ENCODE measurements around the gene ZSWIM3. TPM values are rescaled to one million over a fixed set of nuclear protein-coding genes. Genes with fewer than 3 reads are reported as not detected.

The ZSWIM3 gene
- total and polyA plus RNA-seq, 7 donors: 1.1 to 2.7 (median 1.5) TPM

DNA sequence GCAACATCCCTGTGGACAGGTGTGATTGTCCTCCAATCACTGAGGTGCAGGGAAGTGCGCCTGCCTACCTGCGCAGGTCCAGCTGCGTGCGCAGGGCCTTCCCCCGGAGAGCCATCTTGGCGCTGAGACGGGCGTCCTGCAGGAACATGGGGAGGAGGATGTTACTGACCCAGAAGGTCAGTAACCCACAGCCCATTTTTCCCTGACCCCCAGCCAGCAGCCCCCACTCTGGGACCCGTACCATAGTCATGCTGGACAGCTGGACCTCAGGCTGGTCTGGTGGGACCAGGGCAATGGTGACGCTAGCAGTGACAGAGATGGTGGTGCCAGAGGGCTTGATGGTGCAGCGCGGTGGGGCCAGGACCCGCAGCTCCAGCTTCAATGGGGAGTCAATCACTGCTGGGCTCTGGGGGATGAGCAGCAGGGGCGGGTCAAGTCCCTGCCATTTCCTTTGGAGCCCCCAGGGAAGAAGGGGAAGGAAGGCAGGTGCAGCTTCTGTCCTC, 44.8 kb downstream of the ZSWIM3 start:
- peak in 1 of 2 donors; percentile 36 for DNase-seq
- intact Hi-C loops (cut with DNase I): no loop called here
- no peaks in the 10 kb centered on the region for H3K4me1 ChIP-seq
- WGBS, 3 donors: 78 to 84% (median 79%) methylated on average over 14 of the region's 14 CpGs
- no peaks in the 10 kb centered on the region for H3K27me3 ChIP-seq (ENCODE audit: insufficient read depth in 3 of 3, low read length in 2 of 3)
- no peak overlapping the region for H3K4me3 ChIP-seq
- no peaks in the 10 kb centered on the region for H3K9me3 ChIP-seq
- no peak overlapping the region for H3K27ac ChIP-seq
- no peak for TF ChIP-seq CTCF (IDR thresholded peaks at IDR 0.05)
- H3K36me3 ChIP-seq (ENCODE audit: insufficient read depth in 1 of 2, low read depth in 1 of 2): peaks cover 3 to 45% of the 10 kb centered on the region in 2 donors
- ATAC-seq: no peak

DNA sequence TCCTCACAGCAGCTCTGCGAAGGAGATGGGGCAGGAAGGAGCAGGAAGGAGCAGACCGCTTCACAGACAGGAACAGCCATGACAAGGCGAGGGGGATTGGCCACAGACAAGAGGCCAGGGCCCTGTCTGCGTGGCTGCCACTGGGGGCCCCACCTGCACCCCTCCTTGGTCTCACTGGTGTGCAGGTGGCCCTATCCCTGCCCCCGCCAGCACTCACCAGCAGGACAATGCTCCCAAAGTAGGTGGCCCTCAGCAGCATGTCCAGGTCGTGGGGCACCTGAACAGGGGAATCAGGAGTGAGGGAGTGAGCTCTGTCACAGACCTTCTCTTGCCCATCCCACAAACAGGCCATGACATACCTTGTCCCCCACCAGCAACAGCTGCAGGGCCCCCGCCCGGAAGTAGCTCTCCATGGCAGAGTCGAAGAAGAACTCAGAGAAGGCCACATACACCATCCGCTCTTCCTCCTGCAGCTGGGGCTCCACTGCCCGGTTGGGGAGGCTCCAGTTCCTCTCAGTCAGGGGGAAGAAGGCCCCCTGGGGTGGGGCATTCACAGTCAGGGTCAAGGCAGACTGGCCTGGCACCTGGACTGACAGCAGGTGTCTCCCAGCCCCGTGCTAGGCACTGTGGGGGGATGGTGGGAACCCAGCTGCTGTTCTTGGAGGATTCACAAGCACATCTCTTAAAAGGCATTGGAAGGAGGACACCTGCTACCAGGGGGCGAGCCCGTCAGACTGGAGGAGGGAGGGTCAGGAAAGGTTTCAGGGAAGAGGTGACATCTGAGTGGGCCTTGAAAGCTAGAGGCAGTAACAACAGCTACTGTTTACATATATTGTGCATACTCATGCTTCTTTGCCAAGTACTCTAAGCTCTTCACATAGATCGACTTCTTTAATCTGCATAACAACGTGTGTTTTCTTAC, 47.4 kb downstream of the ZSWIM3 start:
- DNase-seq: peak in 1 of 2 donors; percentile 48
- Histone ChIP-seq H3K9me3 (no peaks in the 10 kb centered on the region), H3K27me3 (ENCODE audit: insufficient read depth in 3 of 3, low read length in 2 of 3) (no peaks in the 10 kb centered on the region), H3K36me3 (ENCODE audit: insufficient read depth in 1 of 2, low read depth in 1 of 2) (peaks cover 0 to 20% of the 10 kb centered on the region in 2 donors), H3K27ac (no peak overlapping the region), H3K4me3 (no peak overlapping the region), H3K4me1 (no peaks in the 10 kb centered on the region)
- intact Hi-C loops (cut with DNase I): no loop called here
- no peak for TF ChIP-seq CTCF (IDR thresholded peaks at IDR 0.05)
- no peak for ATAC-seq
- WGBS, 3 donors: 69 to 79% (median 71%) methylated on average over 16 of the region's 16 CpGs

GRCh38 chr20:45905505-45906079, 48.2 kb downstream of the ZSWIM3 start:
- DNase-seq: no peak
- intact Hi-C loops (cut with DNase I): no loop called here
- no peak for ATAC-seq
- Histone ChIP-seq H3K4me1 (no peaks in the 10 kb centered on the region), H3K4me3 (no peak overlapping the region), H3K9me3 (no peaks in the 10 kb centered on the region), H3K36me3 (ENCODE audit: insufficient read depth in 1 of 2, low read depth in 1 of 2) (peaks cover 0 to 18% of the 10 kb centered on the region in 2 donors), H3K27ac (no peak overlapping the region), H3K27me3 (ENCODE audit: insufficient read depth in 3 of 3, low read length in 2 of 3) (no peaks in the 10 kb centered on the region)
- 82 to 85% (median 83%) methylated on average over 8 of the region's 8 CpGs for WGBS, 3 donors
- TF ChIP-seq CTCF (IDR thresholded peaks at IDR 0.05): no peak

GRCh38 chr20:45907219-45907948, 50.0 kb downstream of the ZSWIM3 start:
- peaks cover 0 to 7% of the 10 kb centered on the region in 2 donors for H3K36me3 ChIP-seq (ENCODE audit: insufficient read depth in 1 of 2, low read depth in 1 of 2)
- H3K27me3 ChIP-seq (ENCODE audit: insufficient read depth in 3 of 3, low read length in 2 of 3): peaks cover 0 to 13% (median 3%) of the 10 kb centered on the region in 3 donors
- no peak overlapping the region for H3K27ac ChIP-seq
- 92 to 93% (median 92%) methylated on average over 17 of the region's 17 CpGs for WGBS, 3 donors
- H3K9me3 ChIP-seq: no peaks in the 10 kb centered on the region
- H3K4me1 ChIP-seq: peaks cover 12% of the 10 kb centered on the region
- DNase-seq (no peak), ATAC-seq (no peak)
- no peak overlapping the region for H3K4me3 ChIP-seq
- intact Hi-C loops (cut with DNase I): no loop called here
- no peak for TF ChIP-seq CTCF (IDR thresholded peaks at IDR 0.05)
